Kidney (tissue), 14 donors: Measurements from ENCODE around the gene WIPF1. TPM values are rescaled to one million over a fixed set of nuclear protein-coding genes. Genes with fewer than 3 reads are reported as not detected.

Experiments used
- DNase-seq, 5 donors: peaks; one replicate each; pipeline ENCODE4 v3.0.0-alpha.2; 2013 to 2020
- FAIRE-seq: peaks from 2 replicates; lab custom pipeline; 2012; peaks lifted over from hg19 to GRCh38; lab: Jason Lieb, UNC
- H3K27ac ChIP-seq, 2 donors: one replicate each; pipeline ENCODE4 v1.7.0; 2013; ENCODE audit warnings: low read depth in 2 of 2, low read length in 2 of 2, inconsistent platforms in 1 of 2
- H3K27me3 ChIP-seq: one replicate; pipeline ENCODE4 v1.7.1; 2013; ENCODE audit warnings: low read length, inconsistent platforms; ENCODE audit not compliant: control insufficient read depth, insufficient read depth
- H3K36me3 ChIP-seq, 3 donors: one replicate each; pipeline versions ENCODE4 v1.7.0 to v1.7.1; 2013; ENCODE audit warnings: low read length in 3 of 3, control low read depth in 1 of 3, inconsistent platforms in 1 of 3; ENCODE audit not compliant: insufficient read depth in 3 of 3, control insufficient read depth in 2 of 3
- H3K4me1 ChIP-seq, 3 donors: one replicate each; pipeline versions ENCODE4 v1.7.0 to v1.7.1; 2013; ENCODE audit warnings: low read length in 3 of 3, inconsistent platforms in 1 of 3, low read depth in 1 of 3; ENCODE audit not compliant: control insufficient read depth in 2 of 3, insufficient read depth in 2 of 3
- H3K4me3 ChIP-seq, 3 donors: one replicate each; pipeline versions ENCODE4 v1.7.0 to v1.8.1; 2013; ENCODE audit warnings: low read length in 3 of 3, control low read depth in 1 of 3, inconsistent platforms in 1 of 3
- H3K9ac ChIP-seq, 3 donors: one replicate each; pipeline versions ENCODE4 v1.7.0 to v1.7.1; 2013; ENCODE audit warnings: low read length in 3 of 3, control low read depth in 1 of 3, inconsistent platforms in 1 of 3
- H3K9me3 ChIP-seq, 3 donors: one replicate each; pipeline versions ENCODE4 v1.7.0 to v1.7.1; 2013; ENCODE audit warnings: low read length in 3 of 3, control low read depth in 1 of 3, inconsistent platforms in 1 of 3; ENCODE audit not compliant: control insufficient read depth in 2 of 3, insufficient read depth in 1 of 3
- intact Hi-C: fragments of 100-400 bp; cut with DNase I; formaldehyde crosslinking; loops from one replicate; pipeline ENCODE4 v1.11.1; 2022
- polyA plus RNA-seq: library from polyadenylated mRNA; stranded (reverse); fragments of 350-450 nt; fragmentation: Illumina TruSeq; extraction: RNeasy Lipid Tissue Mini Kit (QIAGEN cat#74804); gene quantifications from one replicate; pipeline ENCODE4 v1.2.3, GENCODE V29; 2014; ENCODE audit warnings: low read depth, low replicate concordance; ENCODE audit not compliant: insufficient read depth
- total RNA-seq: library from RNA; stranded (reverse); fragmentation: NEBNext Ultra II Directional; extraction: Animal tissue kit (Norgen Biotek cat#: 25700); gene quantifications from one replicate; pipeline ENCODE4 v1.2.1, GENCODE V29; 2021
- TF ChIP-seq, protein P1 (sequence below): IDR thresholded peaks from 3 replicates; pipeline ENCODE4 v1.5.1; 2012; ENCODE audit warnings: mild to moderate bottlenecking, moderate library complexity, borderline replicate concordance; ENCODE audit not compliant: insufficient read depth; ENCODE audit errors: extremely low read depth
- donor health status: control.
- donor health status: control.
- donor health status: control.
- donor health status: control.
- donor health status: control.
- donor health status: DM: yes; HTN: yes; CAD: no.
- donor health status: Normal renal cell carcinoma (clear cell type).

The WIPF1 gene
- total and polyA plus RNA-seq, 2 donors from 2014 or later, result 11.7 to 55.0 TPM

DNA sequence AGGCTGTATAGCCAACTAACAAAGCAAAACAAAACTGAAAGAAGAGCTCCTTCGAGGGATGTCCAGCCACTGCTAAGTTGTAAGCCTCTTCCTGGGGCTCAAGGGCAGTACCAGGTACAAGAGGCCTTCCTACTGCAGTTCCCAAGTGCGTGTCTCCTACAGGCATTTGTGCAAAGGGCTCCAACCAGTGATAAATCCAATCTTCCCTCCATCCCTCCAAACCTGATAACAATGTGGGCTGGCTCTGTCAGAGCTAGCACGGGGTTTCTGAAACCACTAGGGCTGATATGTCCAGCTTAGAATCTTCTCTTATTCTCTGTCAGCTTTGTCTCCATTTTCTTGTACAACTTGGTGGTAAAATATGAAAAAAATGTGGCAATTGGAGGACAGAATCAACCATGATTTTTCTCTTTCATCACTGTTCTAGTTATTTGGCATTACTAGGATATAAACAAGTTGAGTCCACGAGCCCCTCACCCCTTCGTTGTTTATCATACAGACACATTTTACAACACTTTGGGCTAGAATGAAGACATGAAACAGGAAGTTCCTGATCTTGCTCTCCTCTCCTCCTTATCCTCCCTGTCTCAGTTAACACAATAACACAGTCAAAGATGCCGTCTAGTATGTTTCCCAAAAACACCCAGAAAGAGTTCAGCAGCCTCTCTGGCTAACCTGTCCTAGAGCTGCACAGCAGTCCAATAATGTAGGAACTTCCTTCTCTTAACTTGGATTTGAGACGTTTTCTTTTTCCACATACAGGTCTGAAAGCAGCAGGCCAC is 35.4 kb upstream of the WIPF1 start:
- H3K9me3 ChIP-seq, result no peaks in the 10 kb centered on the region

GRCh38 chr2:174631009-174631981 is 33.7 kb upstream of the WIPF1 start:
- Histone ChIP-seq H3K4me1 (peaks cover 3 to 25% (median 14%) of the 10 kb centered on the region in 3 donors), H3K9me3 (no peaks in the 10 kb centered on the region), H3K4me3 (no peak overlapping the region), H3K27ac (no peak overlapping the region), H3K36me3 (peaks cover 0 to 3% (median 0%) of the 10 kb centered on the region in 3 donors), H3K9ac (no peak overlapping the region), H3K27me3 (no peaks in the 10 kb centered on the region)
- DNase-seq, result no peak
- intact Hi-C loops, result no loop called here
- FAIRE-seq, result no peak
- TF ChIP-seq, protein P1, sequence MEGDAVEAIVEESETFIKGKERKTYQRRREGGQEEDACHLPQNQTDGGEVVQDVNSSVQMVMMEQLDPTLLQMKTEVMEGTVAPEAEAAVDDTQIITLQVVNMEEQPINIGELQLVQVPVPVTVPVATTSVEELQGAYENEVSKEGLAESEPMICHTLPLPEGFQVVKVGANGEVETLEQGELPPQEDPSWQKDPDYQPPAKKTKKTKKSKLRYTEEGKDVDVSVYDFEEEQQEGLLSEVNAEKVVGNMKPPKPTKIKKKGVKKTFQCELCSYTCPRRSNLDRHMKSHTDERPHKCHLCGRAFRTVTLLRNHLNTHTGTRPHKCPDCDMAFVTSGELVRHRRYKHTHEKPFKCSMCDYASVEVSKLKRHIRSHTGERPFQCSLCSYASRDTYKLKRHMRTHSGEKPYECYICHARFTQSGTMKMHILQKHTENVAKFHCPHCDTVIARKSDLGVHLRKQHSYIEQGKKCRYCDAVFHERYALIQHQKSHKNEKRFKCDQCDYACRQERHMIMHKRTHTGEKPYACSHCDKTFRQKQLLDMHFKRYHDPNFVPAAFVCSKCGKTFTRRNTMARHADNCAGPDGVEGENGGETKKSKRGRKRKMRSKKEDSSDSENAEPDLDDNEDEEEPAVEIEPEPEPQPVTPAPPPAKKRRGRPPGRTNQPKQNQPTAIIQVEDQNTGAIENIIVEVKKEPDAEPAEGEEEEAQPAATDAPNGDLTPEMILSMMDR, result no peak

More for the DNA sequence above, 35.4 kb upstream of the WIPF1 start:
- FAIRE-seq (no peak), DNase-seq (peak in 1 of 5 donors; percentile 44)
- Histone ChIP-seq H3K27ac (peak overlapping the region; percentile 45 to 59), H3K36me3 (peaks cover 0 to 3% (median 0%) of the 10 kb centered on the region in 3 donors), H3K4me1 (peaks cover 3 to 28% (median 14%) of the 10 kb centered on the region in 3 donors), H3K4me3 (peak overlapping the region in 2 of 3 donors; percentile 45 to 47), H3K9ac (peak overlapping the region in 1 of 3 donors; percentile 20), H3K27me3 (no peaks in the 10 kb centered on the region)
- intact Hi-C loops, result no loop called here
- TF ChIP-seq, protein P1, result no peak

- no peak overlapping the region for H3K9ac ChIP-seq
- intact Hi-C loops, result no loop called here
- TF ChIP-seq, protein P1, result no peak
- FAIRE-seq (no peak), DNase-seq (no peak)
- peaks cover 0 to 3% (median 0%) of the 10 kb centered on the region in 3 donors for H3K36me3 ChIP-seq
- no peak overlapping the region for H3K27ac ChIP-seq
- peaks cover 3 to 25% (median 15%) of the 10 kb centered on the region in 3 donors for H3K4me1 ChIP-seq
- H3K27me3 ChIP-seq, result no peaks in the 10 kb centered on the region
- H3K4me3 ChIP-seq, result no peak overlapping the region
- no peaks in the 10 kb centered on the region for H3K9me3 ChIP-seq
Measured at GRCh38 chr2:174630107-174630506, 32.5 kb upstream of the WIPF1 start.
